KBM-7 (cell line): Measurements from ENCODE around the gene CCDC83.
"Not testable (repeated sequence)": the region's sequence is repeated elsewhere in the genome, so short reads cannot be mapped to it uniquely, and the experiment has no call there.

Experiments
- DNase-seq: peaks from one replicate; pipeline ENCODE4 v3.0.0-alpha.2; 2015
- in situ Hi-C: fragments of 300-500 bp; cut with MboI; formaldehyde crosslinking; loops from 2 replicates; pipeline ENCODE4 v1.14.3; 2020; ENCODE audit warnings: low sequenced_read_pairs, low pct_unique_long_range_greater_than_20kb, mixed read lengths

CCDC83 gene

GRCh38 chr11:85829172-85829571 is 26.0 kb upstream of the CCDC83 start:
- in situ Hi-C loops = no loop called here
- DNase-seq = no peak

DNA sequence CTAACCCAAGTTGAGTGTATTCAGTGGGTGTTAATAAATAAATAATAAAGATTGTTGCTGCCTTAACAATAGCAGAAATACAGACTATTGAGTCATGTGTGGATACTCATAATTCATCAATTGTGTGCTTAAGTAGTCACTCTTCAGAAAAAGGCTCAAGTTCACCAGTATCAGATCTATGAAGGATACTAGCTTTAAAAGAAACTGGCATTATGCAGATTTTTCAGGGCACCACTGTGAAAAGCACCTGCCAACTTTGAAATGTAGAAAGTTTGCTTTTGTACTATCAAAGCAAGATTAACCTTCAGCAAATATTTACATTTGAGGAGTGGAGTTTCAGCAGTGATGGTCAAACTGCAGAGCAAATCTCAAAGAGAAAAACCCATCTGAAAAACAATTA is 24.1 kb upstream of the CCDC83 start:
- in situ Hi-C loops = no loop called here
- DNase-seq = no peak

GRCh38 chr11:85835263-85835662 is 19.9 kb upstream of the CCDC83 start:
- in situ Hi-C loops = no loop called here
- no peak for DNase-seq

DNA sequence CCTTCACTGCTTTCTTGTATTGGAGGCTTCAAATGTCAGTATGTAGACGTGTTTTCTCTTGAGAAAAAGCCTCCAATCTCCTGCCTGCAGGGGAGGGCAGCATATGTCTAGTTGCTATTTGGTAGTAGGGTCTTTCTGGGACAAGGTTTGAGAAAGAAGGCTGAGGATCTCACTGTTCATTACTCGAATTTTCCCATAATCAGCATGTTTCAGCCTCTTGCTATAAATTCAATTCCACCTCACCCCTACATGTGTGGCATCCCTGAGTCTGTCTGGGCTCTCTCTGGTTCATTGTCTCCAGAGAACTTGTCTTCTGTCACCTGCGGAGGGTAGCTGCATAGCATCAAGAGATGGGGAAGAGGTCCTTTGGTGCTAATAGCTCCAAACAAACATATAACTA is 19.5 kb upstream of the CCDC83 start:
- DNase-seq = no peak
- in situ Hi-C loops = no loop called here

DNA sequence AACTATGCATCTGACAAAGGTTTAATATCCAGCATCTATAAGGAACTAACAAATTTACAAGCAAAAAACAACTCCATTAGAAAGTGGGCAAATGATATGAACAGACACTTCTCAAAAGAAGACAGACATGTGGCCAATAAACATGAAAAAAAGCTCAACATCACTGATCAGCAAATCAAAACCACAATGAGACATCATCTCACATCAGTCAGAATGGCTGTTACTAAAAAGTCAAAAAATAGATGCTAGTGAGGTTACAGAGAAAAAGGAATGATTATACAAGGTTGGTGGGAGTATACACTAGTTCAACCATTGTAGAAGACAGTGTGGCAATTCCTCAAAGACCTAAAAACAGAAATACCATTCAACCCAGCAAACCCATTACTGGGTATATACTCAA is 14.3 kb upstream of the CCDC83 start:
- in situ Hi-C loops = not testable (repeated sequence)

GRCh38 chr11:85843929-85844328 is 11.3 kb upstream of the CCDC83 start:
- no peak for DNase-seq
- in situ Hi-C loops = no loop called here

More for the DNA sequence above, 14.3 kb upstream of the CCDC83 start:
- DNase-seq = not testable (repeated sequence)

DNA sequence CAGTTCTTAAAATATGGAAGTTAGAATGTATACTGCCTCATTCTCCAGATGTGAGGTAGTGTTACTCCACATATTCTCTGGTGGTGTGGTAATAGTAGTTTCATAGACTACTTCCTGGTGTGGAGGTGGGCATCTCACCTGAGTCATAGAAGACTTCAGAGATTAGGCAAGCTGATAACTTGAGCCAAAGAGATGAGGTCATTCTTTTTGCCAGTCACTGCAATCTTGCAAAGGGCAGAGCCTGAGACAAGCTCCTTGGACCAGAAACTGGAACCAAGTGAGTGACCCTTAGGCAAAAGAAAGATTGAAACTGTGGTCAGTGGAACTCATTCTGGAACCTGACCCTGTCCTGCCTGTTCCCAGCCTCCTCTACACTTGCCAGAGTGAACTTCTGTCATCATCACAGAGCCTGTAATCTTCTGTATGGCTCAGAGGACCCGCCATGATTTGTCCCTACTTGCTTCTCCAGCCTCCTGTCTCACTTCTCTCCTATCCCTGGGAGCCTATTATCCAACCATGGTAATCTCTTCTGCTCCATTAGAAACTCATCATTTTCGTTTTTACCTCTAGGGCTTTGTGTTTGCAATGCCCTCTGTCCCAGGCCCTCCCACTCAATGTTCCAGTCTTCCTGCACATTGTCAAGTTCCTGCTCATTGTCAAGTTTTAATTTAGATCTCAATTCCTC is 10.6 kb upstream of the CCDC83 start:
- in situ Hi-C loops = no loop called here
- DNase-seq = no peak

GRCh38 chr11:85845124-85845631 is 10.0 kb upstream of the CCDC83 start:
- no peak for DNase-seq
- in situ Hi-C loops = no loop called here

GRCh38 chr11:85847436-85847835 is 7.7 kb upstream of the CCDC83 start:
- in situ Hi-C loops = no loop called here

GRCh38 chr11:85848006-85848405 is 7.2 kb upstream of the CCDC83 start:
- in situ Hi-C loops = no loop called here

More at GRCh38 chr11:85847436-85847835, 7.7 kb upstream of the CCDC83 start:
- no peak for DNase-seq

DNA sequence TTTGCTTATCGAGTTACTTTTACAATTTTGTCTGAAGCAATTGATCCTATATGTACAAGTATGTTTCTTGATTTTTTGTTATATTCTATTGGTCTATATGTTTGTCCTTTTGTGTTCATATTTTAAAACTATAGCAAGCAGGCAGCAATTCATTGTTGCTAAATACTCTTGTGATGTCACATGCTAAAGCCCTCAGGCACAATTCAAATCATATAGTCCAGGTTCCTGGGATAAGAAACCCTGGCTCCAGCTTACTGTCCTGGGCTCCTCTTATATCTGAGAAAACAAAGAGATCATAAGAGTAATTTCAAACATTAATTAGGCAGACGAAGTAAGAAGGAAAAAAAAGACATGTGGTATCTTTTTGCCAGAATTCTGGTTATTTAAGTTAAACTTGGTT is 6.6 kb upstream of the CCDC83 start:
- no peak for DNase-seq
- in situ Hi-C loops = no loop called here

More at GRCh38 chr11:85848006-85848405, 7.2 kb upstream of the CCDC83 start:
- no peak for DNase-seq

DNA sequence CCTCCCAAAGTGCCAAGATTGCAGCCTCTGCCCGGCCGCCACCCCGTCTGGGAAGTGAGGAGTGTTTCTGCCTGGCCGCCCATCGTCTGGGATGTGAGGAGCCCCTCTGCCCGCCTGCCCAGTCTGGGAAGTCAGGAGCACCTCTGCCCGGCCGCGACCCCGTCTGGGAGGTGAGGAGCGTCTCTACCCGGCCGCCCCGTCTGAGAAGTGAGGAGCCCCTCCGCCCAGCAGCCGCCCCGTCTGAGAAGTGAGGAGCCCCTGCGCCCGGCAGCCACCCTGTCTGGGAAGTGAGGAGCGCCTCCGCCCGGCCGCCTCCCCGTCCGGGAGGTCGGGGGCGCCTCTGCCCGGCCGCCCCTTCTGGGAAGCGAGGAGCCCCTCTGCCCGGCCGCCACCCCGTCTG is 2.4 kb upstream of the CCDC83 start:
- in situ Hi-C loops = not testable (repeated sequence)

DNA sequence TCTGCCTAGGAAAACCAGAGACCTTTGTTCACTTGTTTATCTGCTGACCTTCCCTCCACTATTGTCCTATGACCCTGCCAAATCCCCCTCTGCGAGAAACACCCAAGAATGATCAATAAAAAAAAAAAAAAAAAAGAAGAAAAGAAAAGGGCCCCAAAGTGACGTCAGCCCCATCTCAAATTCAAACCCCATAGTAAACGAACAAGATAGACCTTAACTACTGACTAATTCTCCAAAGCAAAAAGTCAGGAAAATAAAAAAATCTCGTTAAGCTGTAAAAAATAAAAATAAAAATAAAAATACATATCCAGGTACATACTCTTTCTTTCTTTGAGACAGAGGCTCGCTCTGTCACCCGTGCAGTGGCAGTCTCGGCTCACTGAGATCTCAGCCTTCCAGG is 1.6 kb upstream of the CCDC83 start:
- in situ Hi-C loops, DNase-seq: not testable (repeated sequence)

More for the DNA sequence above, 2.4 kb upstream of the CCDC83 start:
- DNase-seq = not testable (repeated sequence)

DNA sequence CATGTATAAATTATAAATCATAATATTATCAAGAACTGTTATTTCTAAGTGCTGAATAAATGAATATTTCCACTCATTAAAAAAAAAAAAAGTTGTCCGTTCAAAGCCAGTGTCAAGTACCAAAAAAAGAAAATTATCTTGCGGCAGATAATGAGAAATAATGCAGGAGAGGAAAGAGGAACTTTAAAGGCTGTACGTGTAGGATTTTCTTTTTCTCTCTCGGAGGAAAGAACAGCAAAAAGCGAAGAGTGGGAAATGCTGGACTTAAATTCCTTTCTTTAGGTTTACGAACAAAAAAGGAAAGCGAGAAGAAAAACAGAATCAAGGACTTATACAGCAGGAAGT is 999 bp upstream of the CCDC83 start:
- no peak for DNase-seq
- in situ Hi-C loops = no loop called here

GRCh38 chr11:85854557-85855340 is 434 bp upstream of the CCDC83 start:
- in situ Hi-C loops = no loop called here
- DNase-seq = peak; percentile 96

GRCh38 chr11:85857098-85857497 is 1.9 kb downstream of the CCDC83 start:
- in situ Hi-C loops = no loop called here
- DNase-seq = no peak

DNA sequence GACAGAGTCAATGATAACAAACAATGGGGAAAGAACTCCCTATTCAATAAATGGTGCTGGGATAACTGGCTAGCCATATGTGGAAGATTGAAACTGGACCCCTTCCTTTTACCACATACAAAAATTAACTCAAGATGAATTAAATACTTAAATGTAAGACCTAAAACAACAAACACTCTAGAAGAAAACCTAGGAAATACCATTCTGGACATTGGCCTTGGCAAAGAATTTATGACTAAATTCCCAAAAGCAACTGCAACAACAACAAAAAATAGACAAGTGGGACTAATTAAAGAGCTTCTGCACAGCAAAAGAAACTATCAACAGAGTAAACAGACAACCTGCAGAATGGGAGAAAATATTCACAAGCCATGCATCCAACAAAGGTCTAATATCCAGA is 4.4 kb downstream of the CCDC83 start:
- in situ Hi-C loops, DNase-seq: not testable (repeated sequence)

DNA sequence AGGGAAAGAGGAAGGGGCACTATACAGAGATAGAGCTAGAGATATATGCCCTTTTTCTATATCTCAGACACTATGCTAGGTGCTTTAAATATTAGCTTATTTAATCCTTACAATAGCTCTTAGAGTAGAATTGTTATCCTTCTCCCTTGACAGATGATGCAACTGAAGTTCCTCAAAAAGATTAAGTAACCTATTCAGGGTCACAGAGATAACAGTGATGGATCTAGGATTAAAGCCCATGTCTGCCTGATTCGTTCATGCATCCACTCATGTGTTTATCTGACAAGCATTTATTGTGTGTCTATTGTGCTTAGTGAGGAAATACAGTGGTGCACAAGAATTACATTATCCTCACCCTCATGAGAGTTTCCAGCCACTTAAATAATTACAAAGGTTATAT is 8.7 kb downstream of the CCDC83 start:
- in situ Hi-C loops = no loop called here
- DNase-seq = peak; percentile 9

DNA sequence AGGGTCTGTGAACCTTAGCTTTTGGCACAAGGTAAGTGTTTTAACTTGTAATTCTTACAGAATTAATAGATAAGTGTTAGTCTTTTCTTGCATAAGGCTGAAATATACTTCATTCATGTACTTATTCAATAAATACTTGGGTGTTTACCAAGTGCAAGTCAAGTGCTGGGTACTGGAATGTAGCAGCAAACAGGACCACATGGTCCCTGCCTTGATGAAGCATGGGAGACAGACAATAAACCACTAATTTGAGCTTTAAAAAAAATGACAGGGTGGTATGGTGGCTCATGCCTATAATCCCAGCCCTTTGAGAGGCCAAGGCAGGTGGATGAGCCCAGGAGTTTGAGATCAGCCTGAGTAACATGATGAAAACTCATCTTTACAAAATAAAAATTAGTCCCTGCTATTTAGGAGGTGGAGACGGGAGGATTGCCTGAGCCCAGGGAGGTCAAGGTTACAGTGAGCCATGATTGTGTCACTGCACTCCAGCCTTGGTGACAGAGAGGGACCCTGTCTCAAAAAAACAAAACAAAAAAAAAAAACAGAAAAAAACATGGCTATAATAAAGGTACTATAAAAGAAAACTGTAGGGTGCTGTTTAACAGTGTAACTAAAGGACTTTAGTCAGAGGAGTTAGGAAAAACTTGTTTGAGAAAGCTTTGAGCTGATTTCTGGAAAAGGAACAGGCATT is 11.1 kb downstream of the CCDC83 start:
- in situ Hi-C loops = no loop called here
- no peak for DNase-seq

GRCh38 chr11:85867751-85868150 is 12.6 kb downstream of the CCDC83 start:
- in situ Hi-C loops = no loop called here
- DNase-seq = no peak
